ENCODE measurements around the gene UBC. TPM values are rescaled to one million over a fixed set of nuclear protein-coding genes. Genes with fewer than 3 reads are reported as not detected.

UBC gene
- total and polyA plus RNA-seq, 9 of the 15 experiments (the other 6 are each of a cell fraction or from before 2014, with no cell fraction given): 533 to 1,153 (median 813) TPM

DNA sequence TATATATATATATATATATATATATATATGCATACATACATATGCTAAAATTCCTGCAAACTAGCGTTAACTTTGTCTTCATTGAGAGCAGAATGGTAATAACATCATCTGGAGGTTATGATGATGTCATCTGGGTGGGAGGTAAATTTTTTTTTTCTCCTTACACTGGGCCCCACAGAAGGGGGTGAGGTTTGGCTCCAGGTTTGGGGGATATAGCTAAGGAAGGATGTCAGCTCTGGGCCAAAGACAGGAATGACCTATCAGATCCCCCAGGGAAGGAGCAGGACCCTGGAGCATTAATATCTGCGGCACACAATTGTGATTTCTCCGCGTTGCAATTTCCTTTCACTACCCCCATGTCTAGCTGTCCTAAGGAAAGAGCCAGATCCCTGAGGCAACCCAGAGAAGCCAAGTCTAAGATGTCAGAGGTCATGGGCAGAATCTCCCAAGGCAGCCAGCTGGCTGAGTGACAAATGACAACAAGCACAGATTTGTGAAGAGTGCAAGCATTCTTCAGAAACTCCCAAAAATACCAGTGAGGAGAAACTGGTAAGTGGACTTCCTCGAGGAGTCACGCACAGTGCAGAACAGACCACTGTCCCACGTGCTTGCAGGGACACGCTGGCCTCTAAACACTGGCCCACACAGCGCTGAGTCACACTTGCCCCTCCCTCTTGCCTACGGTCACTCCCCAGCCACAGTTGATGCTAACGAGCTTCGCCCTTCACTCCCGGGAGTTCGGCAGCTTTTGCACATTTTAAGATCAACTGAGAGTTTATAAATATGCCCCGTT lies 9.9 kb downstream of the UBC start (continued):
- peak; percentile 100 for TF ChIP-seq L3MBTL2 (IDR thresholded peaks at IDR 0.05)
- TF ChIP-seq HEY1 (CRISPR knock-in tag; IDR thresholded peaks at IDR 0.05; ENCODE audit: borderline replicate concordance): no peak
- TF ChIP-seq, protein P1, sequence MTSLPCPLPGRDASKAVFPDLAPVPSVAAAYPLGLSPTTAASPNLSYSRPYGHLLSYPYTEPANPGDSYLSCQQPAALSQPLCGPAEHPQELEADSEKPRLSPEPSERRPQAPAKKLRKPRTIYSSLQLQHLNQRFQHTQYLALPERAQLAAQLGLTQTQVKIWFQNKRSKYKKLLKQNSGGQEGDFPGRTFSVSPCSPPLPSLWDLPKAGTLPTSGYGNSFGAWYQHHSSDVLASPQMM (CRISPR knock-in tag; IDR thresholded peaks at IDR 0.05): no peak
- peak; percentile 66 for TF ChIP-seq NEUROD1 (IDR thresholded peaks at IDR 0.05; ENCODE audit: borderline replicate concordance, low read depth, low read length, partially characterized antibody)
- 0 out of 2 replicates have a peak, but pooled peaks have one; percentile 43 for TF ChIP-seq NFE2L1 (tag; IDR thresholded peaks at IDR 0.05; ENCODE audit: borderline replicate concordance, low read depth)
- TF ChIP-seq LCOR (CRISPR knock-in tag; IDR thresholded peaks at IDR 0.05): peak; percentile 71
- TF ChIP-seq NFE2 (IDR thresholded peaks at IDR 0.05; ENCODE audit: low read depth): peak; percentile 99
- TF ChIP-seq RUNX1 (IDR thresholded peaks at IDR 0.05; ENCODE audit: low read depth): no peak
- TF ChIP-seq, protein P2, sequence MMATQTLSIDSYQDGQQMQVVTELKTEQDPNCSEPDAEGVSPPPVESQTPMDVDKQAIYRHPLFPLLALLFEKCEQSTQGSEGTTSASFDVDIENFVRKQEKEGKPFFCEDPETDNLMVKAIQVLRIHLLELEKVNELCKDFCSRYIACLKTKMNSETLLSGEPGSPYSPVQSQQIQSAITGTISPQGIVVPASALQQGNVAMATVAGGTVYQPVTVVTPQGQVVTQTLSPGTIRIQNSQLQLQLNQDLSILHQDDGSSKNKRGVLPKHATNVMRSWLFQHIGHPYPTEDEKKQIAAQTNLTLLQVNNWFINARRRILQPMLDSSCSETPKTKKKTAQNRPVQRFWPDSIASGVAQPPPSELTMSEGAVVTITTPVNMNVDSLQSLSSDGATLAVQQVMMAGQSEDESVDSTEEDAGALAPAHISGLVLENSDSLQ (IDR thresholded peaks at IDR 0.05): peak; percentile 62; the same call in 1 of the 2 replicates
- TF ChIP-seq, protein P3, sequence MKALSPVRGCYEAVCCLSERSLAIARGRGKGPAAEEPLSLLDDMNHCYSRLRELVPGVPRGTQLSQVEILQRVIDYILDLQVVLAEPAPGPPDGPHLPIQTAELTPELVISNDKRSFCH (CRISPR knock-in tag; IDR thresholded peaks at IDR 0.05): no peak
- TF ChIP-seq, protein P3 (tag; IDR thresholded peaks at IDR 0.05): peak; percentile 93
- 0 out of 2 replicates have a peak, but pooled peaks have one; percentile 13 for TF ChIP-seq JUNB (CRISPR knock-in tag; conservative IDR thresholded peaks at IDR 0.05)
- TF ChIP-seq RBM17 (IDR thresholded peaks at IDR 0.05; ENCODE audit: borderline replicate concordance, low read depth, low read length): no peak
- TF ChIP-seq GATAD2A (IDR thresholded peaks at IDR 0.05): peak; percentile 92
- TF ChIP-seq TRIM24 (IDR thresholded peaks at IDR 0.05): peak; percentile 14 to 55; a peak in 1 of 4 replicates
- TF ChIP-seq ZNF263 (CRISPR knock-in tag; IDR thresholded peaks at IDR 0.05; ENCODE audit: borderline replicate concordance): peak; percentile 47; the same call in 1 of the 2 replicates
- TF ChIP-seq, protein P4, sequence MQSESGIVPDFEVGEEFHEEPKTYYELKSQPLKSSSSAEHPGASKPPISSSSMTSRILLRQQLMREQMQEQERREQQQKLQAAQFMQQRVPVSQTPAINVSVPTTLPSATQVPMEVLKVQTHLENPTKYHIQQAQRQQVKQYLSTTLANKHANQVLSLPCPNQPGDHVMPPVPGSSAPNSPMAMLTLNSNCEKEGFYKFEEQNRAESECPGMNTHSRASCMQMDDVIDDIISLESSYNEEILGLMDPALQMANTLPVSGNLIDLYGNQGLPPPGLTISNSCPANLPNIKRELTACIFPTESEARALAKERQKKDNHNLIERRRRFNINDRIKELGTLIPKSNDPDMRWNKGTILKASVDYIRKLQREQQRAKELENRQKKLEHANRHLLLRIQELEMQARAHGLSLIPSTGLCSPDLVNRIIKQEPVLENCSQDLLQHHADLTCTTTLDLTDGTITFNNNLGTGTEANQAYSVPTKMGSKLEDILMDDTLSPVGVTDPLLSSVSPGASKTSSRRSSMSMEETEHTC (IDR thresholded peaks at IDR 0.05): peak; percentile 78; the same call in 1 of the 2 replicates
- TF ChIP-seq ZNF76 (CRISPR knock-in tag; IDR thresholded peaks at IDR 0.05; ENCODE audit: borderline replicate concordance): 0 out of 2 replicates have a peak, but pooled peaks have one; percentile 62
- TF ChIP-seq RNF2 (IDR thresholded peaks at IDR 0.05): peak; percentile 91
- peak; percentile 84 for TF ChIP-seq TOE1 (IDR thresholded peaks at IDR 0.05; ENCODE audit: borderline replicate concordance)
- no peak for TF ChIP-seq TOE1 (CRISPR knock-in tag; IDR thresholded peaks at IDR 0.05; ENCODE audit: borderline replicate concordance, low read depth)
- TF ChIP-seq ZFX (CRISPR knock-in tag; IDR thresholded peaks at IDR 0.05): peak; percentile 43; the same call in 1 of the 2 replicates
- peak; percentile 5; the same call in 1 of the 2 replicates for TF ChIP-seq CEBPG (CRISPR knock-in tag; IDR thresholded peaks at IDR 0.05)
- no peak for TF ChIP-seq CEBPG (tag; conservative IDR thresholded peaks at IDR 0.05 in 1 of 2, IDR thresholded peaks at IDR 0.05 in 1 of 2)
- no peak for TF ChIP-seq ZZZ3 (IDR thresholded peaks at IDR 0.05)

Measured in K562 (cell line).